ENCODE results near the gene CHCHD4. TPM values are rescaled to one million over a fixed set of nuclear protein-coding genes. Genes with fewer than 3 reads are reported as not detected.

The CHCHD4 gene
- 11.1 TPM for total RNA-seq

- intact Hi-C loops (cut with DNase I) = no loop called here
- peak; percentile 97 for ATAC-seq
- DNase-seq (ENCODE audit: low spot score) = peak; percentile 99
Measured at GRCh38 chr3:14124615-14125192, at the start of gene CHCHD4, which contains the start of gene TMEM43. Gene CHCHD4 (minus strand): TSS chr3:14124870. CDS start chr3:14124676, 194 bp downstream. Gene TMEM43 (plus strand): TSS chr3:14125052. CDS start chr3:14125194, 142 bp downstream.

- DNase-seq (ENCODE audit: low spot score) = no peak
- intact Hi-C loops (cut with DNase I) = no loop called here
- ATAC-seq = no peak
Measured at GRCh38 chr3:14172496-14172895, 47.8 kb upstream of the CHCHD4 start.

GRCh38 chr3:14170531-14171159 is 46.0 kb upstream of the CHCHD4 start:
- intact Hi-C loops (cut with DNase I) = no loop called here
- DNase-seq (ENCODE audit: low spot score) (no peak), ATAC-seq (no peak)

- no peak for ATAC-seq
- no peak for DNase-seq (ENCODE audit: low spot score)
- intact Hi-C loops (cut with DNase I) = no loop called here
Measured at GRCh38 chr3:14169871-14170270, 45.2 kb upstream of the CHCHD4 start.

- DNase-seq (ENCODE audit: low spot score) (no peak), ATAC-seq (no peak)
- intact Hi-C loops (cut with DNase I) = no loop called here
Measured at GRCh38 chr3:14169435-14169834, 44.8 kb upstream of the CHCHD4 start.

GRCh38 chr3:14166877-14167603 is 42.4 kb upstream of the CHCHD4 start:
- DNase-seq (ENCODE audit: low spot score) (no peak), ATAC-seq (no peak)
- intact Hi-C loops (cut with DNase I) = no loop called here

DNA sequence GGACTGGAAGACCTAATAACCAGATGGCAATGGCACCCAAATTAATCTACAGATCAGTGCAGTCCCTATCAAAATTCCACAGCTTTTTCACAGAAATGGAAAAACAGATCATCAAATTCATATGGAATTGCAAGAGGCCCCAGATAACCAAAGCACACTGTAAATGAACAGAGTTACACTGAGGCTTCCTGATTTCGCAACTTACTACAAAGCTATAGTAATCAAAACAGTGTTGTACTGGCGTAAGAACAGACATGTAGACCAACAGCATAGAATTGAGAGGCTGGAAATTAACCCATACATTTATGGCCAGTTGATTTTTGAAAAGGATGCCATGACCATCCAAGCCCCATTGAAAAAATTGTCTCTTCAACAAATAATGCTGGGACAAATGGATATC is 37.5 kb upstream of the CHCHD4 start:
- intact Hi-C loops (cut with DNase I) = no loop called here

DNA sequence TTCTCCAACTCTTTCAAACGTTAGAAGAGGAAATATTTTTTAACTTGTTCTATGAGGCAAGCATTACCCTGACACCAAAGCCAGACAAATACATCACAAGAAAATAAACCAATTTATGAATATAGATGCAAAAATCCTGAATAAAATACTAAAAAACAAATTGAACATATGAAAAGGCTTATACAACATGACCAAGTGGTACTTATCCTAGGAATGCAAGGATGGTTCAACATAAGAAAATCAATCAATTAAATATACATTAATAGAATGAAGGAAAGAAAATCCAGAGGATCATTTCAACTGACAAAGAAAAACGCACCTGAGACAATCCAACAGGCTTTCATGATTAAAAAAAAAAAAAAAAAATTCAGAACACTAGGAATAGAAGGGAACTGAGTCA is 36.6 kb upstream of the CHCHD4 start:
- ATAC-seq (no peak), DNase-seq (ENCODE audit: low spot score) (no peak)
- intact Hi-C loops (cut with DNase I) = no loop called here

More for the DNA sequence above, 37.5 kb upstream of the CHCHD4 start:
- ATAC-seq (no peak), DNase-seq (ENCODE audit: low spot score) (no peak)

GRCh38 chr3:14159426-14159825 is 34.8 kb upstream of the CHCHD4 start:
- ATAC-seq = no peak
- intact Hi-C loops (cut with DNase I) = no loop called here
- DNase-seq (ENCODE audit: low spot score) = no peak

- no peak for DNase-seq (ENCODE audit: low spot score)
- ATAC-seq = no peak
- intact Hi-C loops (cut with DNase I) = no loop called here
Measured at GRCh38 chr3:14158370-14158769, 33.7 kb upstream of the CHCHD4 start.

DNA sequence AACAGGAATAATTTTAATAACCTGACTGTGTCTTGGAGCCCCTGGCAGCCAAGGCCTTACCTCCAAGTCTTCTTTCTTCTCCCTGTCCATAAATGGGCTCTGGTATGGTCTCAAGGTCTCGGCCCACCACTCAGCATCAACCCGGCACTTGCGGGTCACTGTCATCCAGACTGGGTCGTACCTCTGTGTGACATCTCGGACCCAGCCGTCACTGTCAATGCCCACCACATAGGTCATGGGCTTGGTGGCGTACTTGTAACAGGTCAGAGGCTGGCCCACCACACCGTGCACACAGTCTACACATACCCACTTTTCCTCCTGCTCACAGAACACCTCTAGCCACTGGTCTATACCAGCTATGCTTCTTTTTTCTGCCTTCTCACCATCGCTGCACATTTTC is 33.3 kb upstream of the CHCHD4 start:
- no peak for DNase-seq (ENCODE audit: low spot score)
- ATAC-seq = no peak
- intact Hi-C loops (cut with DNase I) = no loop called here

DNA sequence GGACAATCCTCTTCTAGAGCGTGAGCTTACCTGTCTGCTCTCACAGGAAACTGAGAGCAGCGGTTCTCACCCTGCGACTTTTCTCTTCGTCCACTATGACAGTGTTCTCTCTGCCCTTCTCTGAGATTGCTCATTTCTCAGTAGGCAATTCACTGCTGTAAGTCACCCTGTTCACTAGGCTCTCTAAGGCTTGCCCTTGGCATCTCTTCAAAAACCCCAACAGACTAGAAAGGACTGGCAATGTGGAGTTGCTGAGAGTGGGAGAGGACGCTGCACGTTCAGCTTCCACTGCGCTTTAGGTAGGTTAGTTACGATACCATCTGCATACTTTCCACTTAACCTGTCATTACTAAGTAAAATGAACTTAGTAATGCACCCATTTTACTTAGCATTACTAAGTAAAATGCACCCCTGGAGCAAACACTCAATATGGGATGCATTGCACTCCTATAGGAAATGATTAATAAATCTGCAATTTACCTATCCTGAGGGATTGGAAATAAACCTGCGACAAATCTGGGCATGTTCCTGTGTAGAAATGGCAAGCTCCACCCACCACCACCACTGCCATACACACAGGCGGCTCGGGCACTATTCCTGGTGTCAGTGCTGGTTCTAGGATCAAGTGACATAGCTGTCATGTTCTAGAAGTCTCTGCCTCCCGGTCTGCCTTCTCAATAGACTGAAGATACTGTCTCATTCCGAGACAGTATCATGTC is 32.3 kb upstream of the CHCHD4 start:
- ATAC-seq = no peak
- intact Hi-C loops (cut with DNase I) = no loop called here
- no peak for DNase-seq (ENCODE audit: low spot score)

- intact Hi-C loops (cut with DNase I) = no loop called here
- ATAC-seq (no peak), DNase-seq (ENCODE audit: low spot score) (no peak)
Measured at GRCh38 chr3:14156201-14156600, 31.5 kb upstream of the CHCHD4 start.

DNA sequence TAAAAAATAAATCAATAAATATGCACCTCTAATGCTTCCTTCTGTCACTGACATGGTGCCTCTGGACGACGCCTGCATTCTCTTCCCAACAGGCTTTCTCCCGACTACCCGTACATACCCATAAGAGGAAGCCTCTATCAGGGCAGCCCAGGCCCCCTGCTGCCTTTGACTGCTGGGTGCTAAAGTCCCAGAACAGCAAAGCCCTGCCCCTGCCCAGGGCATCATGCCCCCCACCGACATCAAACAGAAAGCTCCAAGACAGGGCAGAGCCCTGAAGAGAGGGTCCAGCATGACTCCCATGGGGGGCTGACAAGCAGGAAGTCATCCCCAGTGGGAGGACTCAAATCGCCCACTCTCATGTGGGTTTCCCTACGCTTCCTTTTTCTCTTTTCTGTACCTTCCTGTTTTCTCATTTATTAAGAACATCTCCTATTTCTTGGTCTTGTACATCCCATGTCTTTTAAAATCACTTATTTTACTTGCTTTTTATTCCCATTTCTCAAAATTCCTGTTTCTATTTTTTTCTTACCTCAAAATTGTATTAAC is 30.3 kb upstream of the CHCHD4 start:
- no peak for DNase-seq (ENCODE audit: low spot score)
- ATAC-seq = no peak
- intact Hi-C loops (cut with DNase I) = no loop called here

DNA sequence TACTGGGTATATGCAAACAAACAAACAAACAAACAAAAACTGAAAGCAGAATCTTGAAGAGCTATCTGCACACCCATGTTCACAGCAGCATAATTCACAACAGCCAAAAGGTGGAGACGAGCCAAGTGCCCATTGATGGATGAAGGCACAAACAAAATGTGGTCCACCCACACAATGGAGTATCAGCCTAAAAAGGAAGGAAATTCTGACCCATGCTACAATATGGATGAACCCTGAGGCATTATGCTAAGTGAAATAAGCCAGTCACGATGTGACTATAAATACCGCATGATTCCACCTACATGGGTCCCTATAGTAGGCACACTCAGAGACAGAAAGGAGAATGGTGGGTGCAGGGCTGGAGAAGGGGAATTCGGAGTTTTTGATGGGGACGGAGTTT is 29.6 kb upstream of the CHCHD4 start:
- intact Hi-C loops (cut with DNase I) = no loop called here
- ATAC-seq (no peak), DNase-seq (ENCODE audit: low spot score) (no peak)

DNA sequence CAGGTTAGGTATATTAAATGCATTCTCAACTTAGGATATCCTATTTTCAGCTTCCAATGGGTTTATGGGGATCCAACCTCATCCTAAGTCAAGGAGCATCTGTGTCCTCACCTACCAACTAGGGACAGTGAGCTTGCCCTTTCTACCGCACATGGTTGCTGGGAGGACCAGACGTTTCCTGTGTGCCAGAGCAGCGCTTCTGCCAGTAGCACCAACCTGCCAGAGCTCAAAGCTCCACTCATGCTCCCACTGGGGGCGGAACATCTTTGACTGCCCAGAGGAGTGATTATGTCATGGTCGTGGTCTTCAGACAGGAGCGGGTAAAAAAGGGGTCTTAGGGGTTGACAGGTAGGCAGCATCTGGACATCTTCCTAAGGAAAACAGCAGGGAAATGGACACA is 29.0 kb upstream of the CHCHD4 start:
- intact Hi-C loops (cut with DNase I) = no loop called here
- DNase-seq (ENCODE audit: low spot score) = no peak
- ATAC-seq = no peak

- no peak for DNase-seq (ENCODE audit: low spot score)
- intact Hi-C loops (cut with DNase I) = no loop called here
- no peak for ATAC-seq
Measured at GRCh38 chr3:14152963-14153355, 28.3 kb upstream of the CHCHD4 start.

- intact Hi-C loops (cut with DNase I) = no loop called here
- ATAC-seq (no peak), DNase-seq (ENCODE audit: low spot score) (no peak)
Measured at GRCh38 chr3:14152233-14152962, 27.7 kb upstream of the CHCHD4 start.

Measured in sciatic nerve (tissue), 2 donors.